RWPE2 (cell line): Measurements from ENCODE around the gene PPAT.
A peak's percentile ranks its signal among the peaks of the same experiment; 100 is the strongest.
"Not testable (repeated sequence)": the region's sequence is repeated elsewhere in the genome, so short reads cannot be mapped to it uniquely, and the experiment has no call there.

Experiments used
- ATAC-seq: fragments of 200-7000 bp; cut with Tn5 transposase; 3 replicates; pipeline ENCODE4 v1.9.1; 2021; ENCODE audit warnings: low read depth
- DNase-seq: peaks from one replicate; pipeline ENCODE4 v3.0.0-alpha.2; 2020; ENCODE audit warnings: low spot score
- H3K27ac ChIP-seq: fragments of 450-650 bp; 2 replicates; pipeline ENCODE4 v1.5.1; 2017; ENCODE audit warnings: mild to moderate bottlenecking; ENCODE audit not compliant: poor library complexity, severe bottlenecking
- H3K27me3 ChIP-seq: fragments of 250-450 bp; sonication (Bioruptor Pico); 2 replicates; pipeline ENCODE4 v1.5.1; 2021; ENCODE audit warnings: mild to moderate bottlenecking, moderate library complexity; ENCODE audit not compliant: insufficient read depth, poor library complexity, severe bottlenecking
- H3K36me3 ChIP-seq: fragments of 250-450 bp; sonication (Bioruptor Pico); 2 replicates; pipeline ENCODE4 v1.5.1; 2020; ENCODE audit warnings: low read depth, mild to moderate bottlenecking, moderate library complexity
- H3K4me1 ChIP-seq: fragments of 250-450 bp; sonication (Bioruptor Pico); 2 replicates; pipeline ENCODE4 v1.5.1; 2021; ENCODE audit warnings: mild to moderate bottlenecking, moderate library complexity; ENCODE audit not compliant: insufficient read depth, poor library complexity, severe bottlenecking
- H3K4me3 ChIP-seq: fragments of 250-450 bp; sonication (Bioruptor Pico); 2 replicates; pipeline ENCODE4 v1.5.1; 2021; ENCODE audit warnings: mild to moderate bottlenecking, moderate library complexity; ENCODE audit not compliant: severe bottlenecking
- H3K9me3 ChIP-seq: fragments of 250-450 bp; sonication (Bioruptor Pico); 2 replicates; pipeline ENCODE4 v1.5.1; 2021; ENCODE audit warnings: mild to moderate bottlenecking, moderate library complexity; ENCODE audit not compliant: severe bottlenecking
- CTCF ChIP-seq: fragments of 450-650 bp; IDR thresholded peaks from one replicate; pipeline ENCODE4 v1.5.1; 2017; ENCODE audit warnings: mild to moderate bottlenecking, moderate library complexity; ENCODE audit not compliant: poor library complexity, severe bottlenecking

PPAT gene

DNA sequence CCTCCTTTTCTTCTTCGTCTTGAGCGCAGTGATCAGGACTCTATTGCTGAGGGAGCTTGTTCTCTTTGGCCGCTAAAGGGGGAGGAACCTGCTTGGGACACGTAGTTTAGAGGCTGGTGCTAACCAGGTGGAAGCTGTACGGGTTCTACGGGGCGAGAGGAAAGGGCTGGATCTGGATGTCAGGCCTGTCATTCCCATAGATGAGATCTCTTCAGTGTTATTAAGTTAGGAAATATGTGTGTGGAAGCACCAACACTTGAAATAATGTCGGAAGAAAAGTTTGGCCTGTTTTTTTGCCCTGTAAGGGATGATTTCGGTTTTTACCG, 32.6 kb upstream of the PPAT start:
- no peak for TF ChIP-seq CTCF
- H3K36me3 ChIP-seq = peaks cover 40% of the 10 kb centered on the region
- H3K27me3 ChIP-seq = no peaks in the 10 kb centered on the region
- peaks cover 29% of the 10 kb centered on the region for H3K4me1 ChIP-seq
- H3K27ac ChIP-seq = peak overlapping the region; percentile 85
- DNase-seq (no peak), ATAC-seq (peak; percentile 45)
- no peaks in the 10 kb centered on the region for H3K9me3 ChIP-seq
- H3K4me3 ChIP-seq = peak overlapping the region; percentile 91

- ATAC-seq (peak; percentile 84), DNase-seq (peak; percentile 89)
- peaks cover 39% of the 10 kb centered on the region for H3K36me3 ChIP-seq
- TF ChIP-seq CTCF = no peak
- no peaks in the 10 kb centered on the region for H3K27me3 ChIP-seq
- peaks cover 29% of the 10 kb centered on the region for H3K4me1 ChIP-seq
- H3K4me3 ChIP-seq = peak within 1 kb of the TSS; percentile 91
- peak within 1 kb of the TSS; percentile 85 for H3K27ac ChIP-seq
- no peaks in the 10 kb centered on the region for H3K9me3 ChIP-seq
These were observed 32.1 kb upstream of the PPAT start, which contains the start of gene SRP72 for GRCh38 chr4:56467284-56468096. Gene SRP72 (plus strand): TSS chr4:56467617. CDS start chr4:56467636, 19 bp downstream.

GRCh38 chr4:56466910-56467283, 31.5 kb upstream of the PPAT start:
- no peak for TF ChIP-seq CTCF
- peaks cover 39% of the 10 kb centered on the region for H3K36me3 ChIP-seq

DNA sequence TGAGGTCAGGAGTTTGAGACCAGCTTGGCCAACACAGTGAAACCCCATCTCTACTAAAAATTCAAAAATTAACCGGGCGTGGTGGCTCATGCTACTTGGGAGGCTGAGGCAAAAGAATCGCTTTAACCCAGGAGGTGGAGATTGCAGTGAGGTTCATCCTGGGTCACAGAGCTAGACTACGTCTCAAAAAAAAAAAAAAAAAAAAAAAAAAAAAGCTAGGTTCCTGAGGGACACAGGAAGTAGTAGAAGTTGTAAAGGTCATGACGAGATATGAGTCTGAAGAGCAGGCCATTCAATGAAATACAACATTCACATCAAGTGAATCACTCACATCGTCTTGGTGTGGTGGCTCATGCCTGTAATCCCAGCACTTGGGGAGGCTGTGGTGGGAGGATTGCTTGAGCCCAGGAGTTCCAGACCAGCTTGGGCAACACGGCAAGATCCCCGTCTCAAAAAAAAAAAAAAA, 30.9 kb upstream of the PPAT start:
- peaks cover 39% of the 10 kb centered on the region for H3K36me3 ChIP-seq
- H3K27me3 ChIP-seq, DNase-seq, H3K9me3 ChIP-seq: not testable (repeated sequence)
- peak; percentile 61 for ATAC-seq
- peak overlapping the region; percentile 85 for H3K27ac ChIP-seq
- peak overlapping the region; percentile 91 for H3K4me3 ChIP-seq
- peaks cover 29% of the 10 kb centered on the region for H3K4me1 ChIP-seq

More at GRCh38 chr4:56466910-56467283, 31.5 kb upstream of the PPAT start:
- H3K4me1 ChIP-seq = peaks cover 29% of the 10 kb centered on the region
- DNase-seq (no peak), ATAC-seq (no peak)
- no peaks in the 10 kb centered on the region for H3K27me3 ChIP-seq
- peak overlapping the region; percentile 91 for H3K4me3 ChIP-seq
- H3K27ac ChIP-seq = peak overlapping the region; percentile 85
- H3K9me3 ChIP-seq = no peaks in the 10 kb centered on the region

- ATAC-seq (peak; percentile 7), DNase-seq (no peak)
- H3K36me3 ChIP-seq = peaks cover 39% of the 10 kb centered on the region
- peak overlapping the region; percentile 91 for H3K4me3 ChIP-seq
- peaks cover 29% of the 10 kb centered on the region for H3K4me1 ChIP-seq
- H3K27ac ChIP-seq = peak overlapping the region; percentile 85
- no peak for TF ChIP-seq CTCF
- no peaks in the 10 kb centered on the region for H3K27me3 ChIP-seq
- H3K9me3 ChIP-seq = no peaks in the 10 kb centered on the region
These were observed 30.3 kb upstream of the PPAT start for GRCh38 chr4:56465599-56466295.
